HG03521 (cell line): ENCODE results near the gene CLBA1.
"Not testable (repeated sequence)": the region's sequence is repeated elsewhere in the genome, so short reads cannot be mapped to it uniquely, and the experiment has no call there.

ENCODE experiments used
- ATAC-seq: cut with Tn5 transposase; IDR thresholded peaks from one replicate; pipeline ENCODE4 v1.9.1; 2021; ENCODE audit warnings: mild to moderate bottlenecking, moderate library complexity; ENCODE audit not compliant: unreplicated experiment

CLBA1 gene

GRCh38 chr14:105021656-105022275, 36.2 kb downstream of the CLBA1 start:
- no peak for ATAC-seq

- no peak for ATAC-seq
Observed at GRCh38 chr14:105022276-105022670, 36.7 kb downstream of the CLBA1 start.

GRCh38 chr14:105023144-105023543, 37.6 kb downstream of the CLBA1 start:
- no peak for ATAC-seq

GRCh38 chr14:105023791-105024480, 38.3 kb downstream of the CLBA1 start:
- no peak for ATAC-seq

- ATAC-seq, result no peak
Observed at GRCh38 chr14:105025429-105025828, 39.8 kb downstream of the CLBA1 start.

GRCh38 chr14:105026033-105026785, 40.6 kb downstream of the CLBA1 start:
- no peak for ATAC-seq

- ATAC-seq, result no peak
Observed at GRCh38 chr14:105026802-105027563, 41.4 kb downstream of the CLBA1 start.

- ATAC-seq, result not testable (repeated sequence)
Observed at GRCh38 chr14:105027718-105028117, 42.1 kb downstream of the CLBA1 start.

GRCh38 chr14:105028251-105028927, 42.8 kb downstream of the CLBA1 start:
- no peak for ATAC-seq

GRCh38 chr14:105029402-105029801, 43.8 kb downstream of the CLBA1 start:
- ATAC-seq, result no peak

- no peak for ATAC-seq
Observed at GRCh38 chr14:105030194-105030593, 44.6 kb downstream of the CLBA1 start.

GRCh38 chr14:105030836-105031396, 45.3 kb downstream of the CLBA1 start:
- no peak for ATAC-seq

GRCh38 chr14:105032451-105032901, 46.9 kb downstream of the CLBA1 start:
- ATAC-seq, result not testable (repeated sequence)

- not testable (repeated sequence) for ATAC-seq
Observed at GRCh38 chr14:105033412-105033900, 47.9 kb downstream of the CLBA1 start.

GRCh38 chr14:105034315-105035039, 48.9 kb downstream of the CLBA1 start:
- no peak for ATAC-seq

- not testable (repeated sequence) for ATAC-seq
Observed at GRCh38 chr14:105035616-105036015, 50.0 kb downstream of the CLBA1 start.

GRCh38 chr14:105039458-105040205, 54.0 kb downstream of the CLBA1 start:
- ATAC-seq, result no peak
